Choroid plexus epithelial cell (primary cell): ENCODE data around the gene SH3RF2.

ENCODE experiments used
- DNase-seq: peaks from one replicate; pipeline ENCODE4 v3.0.0-alpha.2; 2010; ENCODE audit warnings: low read depth
- H3K4me3 ChIP-seq: 2 replicates; pipeline ENCODE4 v1.5.1; 2011; ENCODE audit warnings: low read depth, mild to moderate bottlenecking, control low read depth, low read length, moderate library complexity
- TF ChIP-seq, protein P1 (sequence below): conservative IDR thresholded peaks from 2 replicates; pipeline ENCODE4 v1.5.1; 2011; ENCODE audit warnings: low read depth, mild to moderate bottlenecking, control low read depth, inconsistent platforms, low read length, moderate library complexity

Gene SH3RF2

DNA sequence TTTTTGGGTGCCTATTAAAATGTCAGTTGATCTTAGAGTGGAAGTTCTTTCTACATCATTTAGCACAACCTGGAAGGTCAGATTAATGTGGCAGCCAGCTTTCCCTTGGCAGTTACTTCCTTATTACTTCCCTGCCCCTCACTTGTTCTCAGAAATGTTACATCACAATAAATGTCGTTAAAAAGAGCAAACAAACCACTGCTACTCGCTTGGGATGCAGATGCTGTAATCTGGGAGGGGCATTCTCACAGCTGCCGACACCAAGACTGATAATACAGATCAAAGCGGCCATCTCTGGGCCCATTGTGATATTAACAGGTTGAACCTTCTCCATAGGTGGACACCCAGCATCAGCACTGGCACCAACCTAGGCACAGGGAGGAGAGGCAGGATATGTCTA is 139.7 kb downstream of the SH3RF2 start:
- TF ChIP-seq, protein P1, sequence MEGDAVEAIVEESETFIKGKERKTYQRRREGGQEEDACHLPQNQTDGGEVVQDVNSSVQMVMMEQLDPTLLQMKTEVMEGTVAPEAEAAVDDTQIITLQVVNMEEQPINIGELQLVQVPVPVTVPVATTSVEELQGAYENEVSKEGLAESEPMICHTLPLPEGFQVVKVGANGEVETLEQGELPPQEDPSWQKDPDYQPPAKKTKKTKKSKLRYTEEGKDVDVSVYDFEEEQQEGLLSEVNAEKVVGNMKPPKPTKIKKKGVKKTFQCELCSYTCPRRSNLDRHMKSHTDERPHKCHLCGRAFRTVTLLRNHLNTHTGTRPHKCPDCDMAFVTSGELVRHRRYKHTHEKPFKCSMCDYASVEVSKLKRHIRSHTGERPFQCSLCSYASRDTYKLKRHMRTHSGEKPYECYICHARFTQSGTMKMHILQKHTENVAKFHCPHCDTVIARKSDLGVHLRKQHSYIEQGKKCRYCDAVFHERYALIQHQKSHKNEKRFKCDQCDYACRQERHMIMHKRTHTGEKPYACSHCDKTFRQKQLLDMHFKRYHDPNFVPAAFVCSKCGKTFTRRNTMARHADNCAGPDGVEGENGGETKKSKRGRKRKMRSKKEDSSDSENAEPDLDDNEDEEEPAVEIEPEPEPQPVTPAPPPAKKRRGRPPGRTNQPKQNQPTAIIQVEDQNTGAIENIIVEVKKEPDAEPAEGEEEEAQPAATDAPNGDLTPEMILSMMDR, result no peak
- DNase-seq, result no peak
- H3K4me3 ChIP-seq, result no peak overlapping the region

DNA sequence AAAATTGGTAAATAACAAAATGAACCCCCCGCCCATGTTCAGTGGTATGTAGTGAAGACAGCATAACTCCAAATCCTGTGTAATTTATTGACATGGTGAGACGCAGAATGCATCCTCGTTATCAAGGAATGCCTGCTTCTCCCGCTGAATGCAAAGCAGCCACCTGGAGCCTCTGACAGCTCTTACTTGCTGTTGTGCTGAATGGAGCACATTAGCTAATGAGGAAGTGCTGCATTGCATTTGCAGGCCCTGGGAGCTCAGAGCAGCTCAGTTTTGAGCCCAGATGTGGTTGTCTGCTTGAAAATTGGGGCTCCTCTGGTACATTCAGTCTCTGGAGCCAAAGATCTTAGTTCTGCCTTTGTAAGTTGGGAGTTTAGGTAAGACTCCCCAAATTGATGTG is 140.1 kb downstream of the SH3RF2 start:
- no peak overlapping the region for H3K4me3 ChIP-seq
- TF ChIP-seq, protein P1, result no peak
- no peak for DNase-seq

DNA sequence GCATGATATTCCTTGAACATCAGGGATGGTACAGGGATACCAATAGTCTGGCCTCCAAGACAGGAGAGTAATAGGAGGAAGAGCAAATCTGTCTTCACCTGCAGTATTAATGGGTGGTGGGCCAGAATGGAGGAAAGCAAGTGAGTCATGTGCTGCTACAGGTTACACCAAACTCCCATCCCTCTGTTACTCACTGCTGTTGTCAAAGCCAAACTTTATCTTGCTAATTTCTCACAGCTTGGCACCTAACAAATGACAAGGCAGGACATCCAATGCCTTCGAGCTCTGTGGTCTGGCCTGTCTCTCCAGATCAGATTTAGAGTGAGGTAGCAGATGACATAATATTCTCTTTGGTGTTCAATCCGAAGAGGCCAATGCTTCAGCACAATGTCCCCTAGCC is 142.2 kb downstream of the SH3RF2 start:
- H3K4me3 ChIP-seq, result no peak overlapping the region
- TF ChIP-seq, protein P1, result no peak
- DNase-seq, result no peak

DNA sequence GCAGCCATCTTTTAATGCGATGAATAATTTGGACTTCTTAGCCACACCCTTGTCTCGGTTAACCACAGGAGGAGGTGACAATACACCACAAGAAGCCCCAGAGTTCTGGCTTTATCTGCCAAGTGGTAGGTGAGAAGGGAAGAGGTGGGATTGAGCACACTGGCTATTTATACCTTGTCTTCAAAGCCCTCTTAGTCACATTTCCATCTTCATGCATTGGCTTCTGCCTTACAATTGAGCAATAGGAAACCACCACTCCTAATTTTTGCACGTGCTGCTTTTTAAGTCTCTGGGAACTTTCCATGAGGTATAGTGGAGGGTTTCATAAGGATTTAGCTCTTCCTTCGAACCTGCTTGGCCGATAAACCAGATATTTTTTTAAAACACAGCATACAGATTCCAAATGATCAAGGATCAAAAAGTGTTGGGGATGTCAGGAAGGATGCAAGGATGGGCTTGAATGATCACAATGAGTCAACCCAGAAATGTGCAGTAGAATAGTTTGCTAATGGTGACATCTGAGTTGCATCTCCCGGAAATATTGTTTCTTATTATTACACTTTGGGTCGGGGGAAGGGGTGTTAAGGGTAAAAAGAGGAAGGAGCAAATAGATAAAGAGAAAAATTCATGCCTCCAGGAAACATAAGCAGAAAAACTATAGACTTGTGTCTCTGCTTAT is 143.5 kb downstream of the SH3RF2 start:
- TF ChIP-seq, protein P1, result no peak
- peak; percentile 20 for DNase-seq
- H3K4me3 ChIP-seq, result no peak overlapping the region

DNA sequence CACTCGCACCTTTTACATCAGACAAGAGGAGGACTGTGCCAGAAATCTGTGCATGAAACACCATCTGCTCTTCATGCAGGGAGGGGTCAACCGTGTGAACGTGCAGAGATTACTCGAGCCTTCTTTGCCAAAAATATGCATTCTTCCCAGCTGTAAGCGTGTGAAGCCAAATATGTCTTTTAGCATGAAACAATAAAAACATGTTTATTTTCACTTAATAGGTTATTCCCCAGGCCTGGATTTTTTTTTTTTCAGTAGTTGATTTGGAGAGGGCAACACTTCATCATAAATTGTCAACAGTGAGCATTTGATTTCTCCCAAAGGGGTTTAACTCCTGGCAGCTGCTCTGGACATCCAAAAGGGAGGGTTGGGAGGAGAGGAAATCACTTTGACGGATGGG is 145.2 kb downstream of the SH3RF2 start:
- no peak for DNase-seq
- no peak overlapping the region for H3K4me3 ChIP-seq
- TF ChIP-seq, protein P1, result no peak

DNA sequence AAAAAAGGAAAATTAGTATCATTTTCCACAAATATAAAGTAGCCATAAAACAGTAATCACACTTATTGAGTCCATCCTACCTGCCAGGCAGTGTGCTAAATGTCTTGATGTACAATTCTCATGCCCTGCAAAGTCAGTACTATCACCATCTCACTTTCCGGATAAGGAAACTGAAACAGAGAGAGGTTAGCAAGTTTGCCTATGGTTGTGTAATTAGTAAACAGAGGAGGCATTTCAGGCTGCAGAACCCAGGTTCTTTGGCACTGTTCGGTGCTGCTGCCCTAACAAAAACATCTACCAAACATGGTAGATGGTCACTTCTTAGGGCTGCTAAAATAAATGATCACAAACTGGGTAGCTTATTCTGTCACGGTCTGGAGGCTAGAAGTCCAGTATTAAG is 146.4 kb downstream of the SH3RF2 start:
- H3K4me3 ChIP-seq, result no peak overlapping the region
- no peak for DNase-seq
- TF ChIP-seq, protein P1, result no peak

DNA sequence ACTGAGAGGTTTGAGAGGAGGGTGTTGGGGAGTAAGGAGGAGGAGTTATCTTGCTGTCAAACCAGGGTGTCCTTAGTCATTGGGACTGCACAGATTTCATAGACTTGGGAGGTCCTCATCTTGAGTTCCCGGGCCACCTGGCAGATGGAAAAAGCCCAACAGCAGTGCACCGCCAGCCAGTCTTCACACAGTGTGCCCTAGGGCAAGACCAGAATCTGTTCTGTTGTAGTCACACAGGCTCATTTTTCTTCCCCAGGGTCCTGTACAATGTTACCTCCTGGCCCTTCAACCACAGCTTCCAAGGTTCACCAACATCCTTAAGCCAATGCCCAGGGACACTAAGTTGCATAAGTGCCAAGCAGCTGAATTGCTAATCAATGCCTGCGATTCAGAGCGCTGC is 148.0 kb downstream of the SH3RF2 start:
- TF ChIP-seq, protein P1, result no peak
- DNase-seq, result no peak

More for the DNA sequence above, 148.0 kb downstream of the SH3RF2 start:
- H3K4me3 ChIP-seq, result no peak overlapping the region
